Measurements from ENCODE around the gene MYO18B.

MYO18B gene

DNA sequence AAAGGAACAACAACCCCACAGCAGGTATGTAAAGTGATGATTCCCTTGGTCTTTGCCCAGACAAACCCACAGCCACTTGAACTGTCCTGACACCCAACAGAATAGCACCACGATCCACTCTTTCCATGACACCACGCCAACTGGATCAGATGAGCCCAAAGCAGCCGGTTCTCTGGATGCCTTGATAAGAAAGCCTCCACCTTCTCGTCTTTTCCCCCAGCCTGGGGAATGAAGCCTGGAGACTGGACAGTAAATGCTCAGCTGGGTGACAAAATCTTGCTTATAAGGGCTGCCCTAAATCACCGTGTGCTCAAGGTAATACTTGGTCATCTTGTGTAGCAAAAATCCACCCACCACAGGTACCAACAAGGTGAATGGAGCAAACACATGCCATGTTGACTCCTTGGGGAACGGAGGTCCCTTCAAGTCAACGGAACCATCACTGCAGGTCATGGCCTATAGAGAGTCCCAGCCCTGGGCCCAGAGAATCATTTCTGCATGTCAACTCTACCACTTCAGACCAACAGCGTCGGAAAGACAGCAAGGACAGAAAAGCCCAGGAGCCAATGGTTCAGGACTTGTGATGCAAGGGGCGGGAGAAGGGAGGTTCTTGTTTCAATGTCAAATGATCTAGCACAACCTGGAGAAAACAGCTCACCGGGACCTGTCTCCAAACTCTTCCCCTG, 2.2 kb upstream of the MYO18B start:
- Histone ChIP-seq H3K27me3 (ENCODE audit: control insufficient read depth, insufficient read depth, low read length) (no peaks in the 10 kb centered on the region), H3K4me1 (ENCODE audit: control insufficient read depth, insufficient read depth, low read length) (no peaks in the 10 kb centered on the region), H3K4me3 (ENCODE audit: low read depth, low read length) (no peak overlapping the region), H3K27ac (ENCODE audit: low read depth, low read length) (no peak overlapping the region), H3K9me3 (ENCODE audit: control insufficient read depth, insufficient read depth, low read length) (no peaks in the 10 kb centered on the region), H3K36me3 (ENCODE audit: control insufficient read depth, insufficient read depth, low read length) (no peaks in the 10 kb centered on the region), H3K9ac (ENCODE audit: low read depth, low read length) (no peak overlapping the region)

GRCh38 chr22:25742918-25743708, 1.1 kb downstream of the MYO18B start:
- Histone ChIP-seq H3K9me3 (ENCODE audit: control insufficient read depth, insufficient read depth, low read length) (no peaks in the 10 kb centered on the region), H3K36me3 (ENCODE audit: control insufficient read depth, insufficient read depth, low read length) (no peaks in the 10 kb centered on the region), H3K9ac (ENCODE audit: low read depth, low read length) (no peak overlapping the region), H3K27ac (ENCODE audit: low read depth, low read length) (no peak overlapping the region), H3K27me3 (ENCODE audit: control insufficient read depth, insufficient read depth, low read length) (no peaks in the 10 kb centered on the region), H3K4me1 (ENCODE audit: control insufficient read depth, insufficient read depth, low read length) (no peaks in the 10 kb centered on the region), H3K4me3 (ENCODE audit: low read depth, low read length) (no peak overlapping the region)

- H3K9ac ChIP-seq (ENCODE audit: low read depth, low read length) = no peak overlapping the region
- H3K27me3 ChIP-seq (ENCODE audit: control insufficient read depth, insufficient read depth, low read length) = no peaks in the 10 kb centered on the region
- H3K4me1 ChIP-seq (ENCODE audit: control insufficient read depth, insufficient read depth, low read length) = no peaks in the 10 kb centered on the region
- no peak overlapping the region for H3K4me3 ChIP-seq (ENCODE audit: low read depth, low read length)
- no peaks in the 10 kb centered on the region for H3K9me3 ChIP-seq (ENCODE audit: control insufficient read depth, insufficient read depth, low read length)
- no peak overlapping the region for H3K27ac ChIP-seq (ENCODE audit: low read depth, low read length)
- no peaks in the 10 kb centered on the region for H3K36me3 ChIP-seq (ENCODE audit: control insufficient read depth, insufficient read depth, low read length)
Measured at GRCh38 chr22:25744694-25745093, 2.7 kb downstream of the MYO18B start.

- Histone ChIP-seq H3K4me1 (ENCODE audit: control insufficient read depth, insufficient read depth, low read length) (no peaks in the 10 kb centered on the region), H3K27ac (ENCODE audit: low read depth, low read length) (no peak overlapping the region), H3K9ac (ENCODE audit: low read depth, low read length) (no peak overlapping the region)
Measured at GRCh38 chr22:25745341-25746011, 3.5 kb downstream of the MYO18B start.

GRCh38 chr22:25746012-25746373, 4.0 kb downstream of the MYO18B start:
- Histone ChIP-seq H3K4me1 (ENCODE audit: control insufficient read depth, insufficient read depth, low read length) (no peaks in the 10 kb centered on the region), H3K27me3 (ENCODE audit: control insufficient read depth, insufficient read depth, low read length) (no peaks in the 10 kb centered on the region), H3K9ac (ENCODE audit: low read depth, low read length) (no peak overlapping the region), H3K9me3 (ENCODE audit: control insufficient read depth, insufficient read depth, low read length) (no peaks in the 10 kb centered on the region), H3K36me3 (ENCODE audit: control insufficient read depth, insufficient read depth, low read length) (no peaks in the 10 kb centered on the region), H3K4me3 (ENCODE audit: low read depth, low read length) (no peak overlapping the region), H3K27ac (ENCODE audit: low read depth, low read length) (no peak overlapping the region)

More at GRCh38 chr22:25745341-25746011, 3.5 kb downstream of the MYO18B start:
- Histone ChIP-seq H3K36me3 (ENCODE audit: control insufficient read depth, insufficient read depth, low read length) (no peaks in the 10 kb centered on the region), H3K4me3 (ENCODE audit: low read depth, low read length) (no peak overlapping the region), H3K9me3 (ENCODE audit: control insufficient read depth, insufficient read depth, low read length) (no peaks in the 10 kb centered on the region), H3K27me3 (ENCODE audit: control insufficient read depth, insufficient read depth, low read length) (no peaks in the 10 kb centered on the region)

DNA sequence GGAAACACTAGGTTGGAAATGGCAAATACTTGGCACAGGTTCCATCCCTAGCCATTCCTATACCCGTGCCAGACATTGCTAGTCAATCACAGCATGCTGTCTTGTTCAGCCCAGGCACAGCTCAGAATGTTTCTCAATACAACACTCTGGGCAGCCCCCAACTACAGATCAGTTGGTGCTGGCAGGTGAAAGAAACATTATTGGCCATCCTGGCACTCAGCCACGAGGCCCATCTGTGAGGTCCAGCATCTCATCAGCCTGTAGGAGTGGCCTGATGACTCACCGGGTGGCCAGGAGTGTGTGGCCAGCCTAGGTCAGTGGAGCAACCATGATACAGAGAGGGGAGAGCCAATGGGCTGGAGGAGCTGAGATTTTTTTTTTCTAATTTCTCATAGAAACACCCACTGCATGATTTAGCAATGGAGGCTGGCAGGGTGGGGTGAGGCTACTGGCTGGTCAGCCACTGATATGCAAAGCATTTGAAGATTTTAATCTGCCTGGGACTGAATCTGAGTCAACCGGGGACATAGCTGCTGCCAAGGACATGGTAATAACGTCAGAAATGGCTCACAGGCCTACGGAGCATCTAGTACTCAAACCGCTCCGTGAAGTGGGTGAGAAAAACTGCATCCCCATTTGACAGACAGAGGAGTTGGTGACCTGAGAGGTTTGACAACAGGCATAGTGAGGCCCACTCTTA, 5.4 kb downstream of the MYO18B start:
- Histone ChIP-seq H3K4me3 (ENCODE audit: low read depth, low read length) (no peak overlapping the region), H3K9ac (ENCODE audit: low read depth, low read length) (no peak overlapping the region), H3K9me3 (ENCODE audit: control insufficient read depth, insufficient read depth, low read length) (no peaks in the 10 kb centered on the region), H3K27ac (ENCODE audit: low read depth, low read length) (no peak overlapping the region), H3K4me1 (ENCODE audit: control insufficient read depth, insufficient read depth, low read length) (no peaks in the 10 kb centered on the region), H3K36me3 (ENCODE audit: control insufficient read depth, insufficient read depth, low read length) (no peaks in the 10 kb centered on the region), H3K27me3 (ENCODE audit: control insufficient read depth, insufficient read depth, low read length) (no peaks in the 10 kb centered on the region)

GRCh38 chr22:25748140-25748539, 6.2 kb downstream of the MYO18B start:
- H3K36me3 ChIP-seq (ENCODE audit: control insufficient read depth, insufficient read depth, low read length) = no peaks in the 10 kb centered on the region
- H3K4me1 ChIP-seq (ENCODE audit: control insufficient read depth, insufficient read depth, low read length) = no peaks in the 10 kb centered on the region
- no peak overlapping the region for H3K4me3 ChIP-seq (ENCODE audit: low read depth, low read length)
- no peak overlapping the region for H3K27ac ChIP-seq (ENCODE audit: low read depth, low read length)
- H3K9ac ChIP-seq (ENCODE audit: low read depth, low read length) = no peak overlapping the region
- no peaks in the 10 kb centered on the region for H3K9me3 ChIP-seq (ENCODE audit: control insufficient read depth, insufficient read depth, low read length)
- H3K27me3 ChIP-seq (ENCODE audit: control insufficient read depth, insufficient read depth, low read length) = no peaks in the 10 kb centered on the region

GRCh38 chr22:25748704-25749103, 6.7 kb downstream of the MYO18B start:
- no peak overlapping the region for H3K9ac ChIP-seq (ENCODE audit: low read depth, low read length)
- no peaks in the 10 kb centered on the region for H3K27me3 ChIP-seq (ENCODE audit: control insufficient read depth, insufficient read depth, low read length)
- H3K4me3 ChIP-seq (ENCODE audit: low read depth, low read length) = no peak overlapping the region
- H3K9me3 ChIP-seq (ENCODE audit: control insufficient read depth, insufficient read depth, low read length) = no peaks in the 10 kb centered on the region
- no peak overlapping the region for H3K27ac ChIP-seq (ENCODE audit: low read depth, low read length)
- no peaks in the 10 kb centered on the region for H3K4me1 ChIP-seq (ENCODE audit: control insufficient read depth, insufficient read depth, low read length)
- no peaks in the 10 kb centered on the region for H3K36me3 ChIP-seq (ENCODE audit: control insufficient read depth, insufficient read depth, low read length)

DNA sequence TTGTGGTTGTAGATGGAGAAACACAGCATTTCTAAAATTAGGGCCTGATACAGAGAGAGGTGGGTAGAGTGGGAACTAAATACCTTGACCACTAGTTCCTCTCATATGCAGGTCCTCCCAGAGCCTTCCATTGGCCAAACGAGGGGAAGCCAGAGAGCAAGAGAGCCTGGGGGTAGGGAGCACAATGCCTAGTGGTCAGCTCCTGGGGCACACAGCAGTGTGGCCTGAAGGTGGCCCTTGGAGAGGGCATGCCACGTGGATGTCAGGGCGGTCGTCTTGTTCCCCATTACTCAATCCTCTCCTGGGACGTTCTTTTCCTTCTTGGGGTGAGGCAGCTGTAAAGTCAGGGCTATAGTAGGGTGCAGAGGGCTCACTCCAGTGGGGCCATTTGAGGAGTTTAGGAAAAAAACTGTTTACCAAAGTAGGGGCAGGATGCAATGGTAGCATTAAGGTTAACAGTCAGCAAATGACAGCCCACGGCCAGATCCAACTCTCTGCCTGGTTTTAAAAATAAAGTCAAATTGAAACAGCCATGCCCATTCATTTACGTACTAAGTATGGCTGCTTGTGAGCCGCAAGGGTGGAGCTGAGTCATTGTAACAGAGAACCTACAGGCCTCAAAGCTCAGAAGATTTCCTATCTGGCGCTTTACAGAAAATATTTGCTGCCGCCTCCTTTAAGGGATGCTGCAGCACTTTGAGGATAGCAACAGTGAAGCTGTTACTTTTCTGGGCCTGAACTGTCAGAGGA, 7.6 kb downstream of the MYO18B start:
- no peak overlapping the region for H3K9ac ChIP-seq (ENCODE audit: low read depth, low read length)
- H3K36me3 ChIP-seq (ENCODE audit: control insufficient read depth, insufficient read depth, low read length) = no peaks in the 10 kb centered on the region
- no peak overlapping the region for H3K27ac ChIP-seq (ENCODE audit: low read depth, low read length)
- H3K27me3 ChIP-seq (ENCODE audit: control insufficient read depth, insufficient read depth, low read length) = no peaks in the 10 kb centered on the region
- no peak overlapping the region for H3K4me3 ChIP-seq (ENCODE audit: low read depth, low read length)
- H3K4me1 ChIP-seq (ENCODE audit: control insufficient read depth, insufficient read depth, low read length) = no peaks in the 10 kb centered on the region
- H3K9me3 ChIP-seq (ENCODE audit: control insufficient read depth, insufficient read depth, low read length) = no peaks in the 10 kb centered on the region

- H3K36me3 ChIP-seq (ENCODE audit: control insufficient read depth, insufficient read depth, low read length) = no peaks in the 10 kb centered on the region
- H3K9ac ChIP-seq (ENCODE audit: low read depth, low read length) = no peak overlapping the region
- no peaks in the 10 kb centered on the region for H3K9me3 ChIP-seq (ENCODE audit: control insufficient read depth, insufficient read depth, low read length)
- no peak overlapping the region for H3K4me3 ChIP-seq (ENCODE audit: low read depth, low read length)
- no peaks in the 10 kb centered on the region for H3K27me3 ChIP-seq (ENCODE audit: control insufficient read depth, insufficient read depth, low read length)
- H3K4me1 ChIP-seq (ENCODE audit: control insufficient read depth, insufficient read depth, low read length) = no peaks in the 10 kb centered on the region
- H3K27ac ChIP-seq (ENCODE audit: low read depth, low read length) = no peak overlapping the region
Measured at GRCh38 chr22:25750569-25751173, 8.7 kb downstream of the MYO18B start.

Measured in HUES48 (cell line).